DND-41 (cell line): ENCODE measurements around the gene CCDC85C.

Experiments used
- CTCF ChIP-seq: IDR thresholded peaks from 2 replicates; pipeline ENCODE4 v1.5.1; 2012; ENCODE audit warnings: borderline replicate concordance, low read length, moderate library complexity, mild to moderate bottlenecking; ENCODE audit not compliant: poor library complexity, severe bottlenecking; ENCODE audit errors: extremely low read depth
- EZH2 ChIP-seq: IDR thresholded peaks from 3 replicates; pipeline ENCODE4 v1.6.1; 2012; ENCODE audit warnings: borderline replicate concordance, low read depth, mild to moderate bottlenecking, moderate library complexity, low read length, inconsistent platforms; ENCODE audit not compliant: severe bottlenecking

- TF ChIP-seq CTCF (no peak), EZH2 (no peak)
Observed at GRCh38 chr14:99552021-99552553, 51.9 kb downstream of the CCDC85C start.
